ENCODE data around the gene WDSUB1.
A peak's percentile ranks its signal among the peaks of the same experiment; 100 is the strongest.

Gene WDSUB1

DNA sequence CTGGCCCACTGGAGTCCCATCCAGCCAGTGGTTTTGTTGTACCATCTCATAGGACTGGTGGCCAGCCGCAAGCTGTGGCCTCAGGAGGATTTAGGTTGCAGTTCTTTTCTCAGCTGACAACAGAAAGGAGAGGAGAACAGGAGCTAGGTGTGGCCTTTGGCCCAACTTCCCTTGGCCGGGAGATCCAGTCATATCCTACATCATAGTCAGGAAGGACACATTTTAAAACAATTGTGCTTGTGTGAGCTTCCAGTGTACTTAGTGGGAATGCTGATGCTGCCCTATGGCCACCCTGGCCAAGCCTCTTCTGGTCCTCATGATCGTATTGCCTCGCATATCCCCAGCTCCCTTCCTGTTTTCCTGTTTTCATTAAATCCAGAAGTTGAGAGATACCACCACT, 98.1 kb downstream of the WDSUB1 start:
- DNase-seq (ENCODE audit: insufficient read length, low spot score) (no peak), FAIRE-seq (no peak)
- TF ChIP-seq POU2F2 (IDR thresholded peaks at IDR 0.05; ENCODE audit: low read depth, low read length) (no peak), SPI1 (IDR thresholded peaks at IDR 0.05; ENCODE audit: low read depth, low read length) (no peak), POLR2A (IDR thresholded peaks at IDR 0.05; ENCODE audit: low read depth, low read length) (no peak), PAX5 (IDR thresholded peaks at IDR 0.05; ENCODE audit: insufficient read depth, low read length, severe bottlenecking) (no peak)

DNA sequence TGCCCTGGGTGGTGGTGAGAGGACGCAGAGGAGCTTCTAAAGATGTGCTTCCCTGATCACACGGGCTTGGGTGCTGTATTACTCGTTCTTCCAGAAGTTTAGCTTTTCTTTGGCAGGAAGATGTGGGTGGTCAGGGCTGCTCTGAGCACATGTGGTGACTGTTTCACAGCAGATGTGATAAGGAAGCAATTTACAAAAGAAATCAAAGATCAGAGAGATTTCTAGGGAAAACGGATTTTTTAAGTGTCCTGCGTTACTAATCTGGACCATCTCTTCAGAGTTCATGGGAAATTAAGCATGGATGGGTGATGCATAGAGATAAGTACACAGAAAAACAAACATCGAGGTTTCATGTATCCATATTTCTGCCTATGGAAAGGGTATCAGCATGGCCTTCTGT, 99.4 kb downstream of the WDSUB1 start:
- DNase-seq (ENCODE audit: insufficient read length, low spot score) (no peak), FAIRE-seq (no peak)
- TF ChIP-seq PAX5 (IDR thresholded peaks at IDR 0.05; ENCODE audit: insufficient read depth, low read length, severe bottlenecking) (no peak), POLR2A (IDR thresholded peaks at IDR 0.05; ENCODE audit: low read depth, low read length) (no peak), POU2F2 (IDR thresholded peaks at IDR 0.05; ENCODE audit: low read depth, low read length) (no peak), POLR2AphosphoS5 (IDR thresholded peaks at IDR 0.05; ENCODE audit: low read depth, low read length) (no peak), TAF1 (IDR thresholded peaks at IDR 0.05; ENCODE audit: low read depth, low read length) (no peak), SPI1 (IDR thresholded peaks at IDR 0.05; ENCODE audit: low read depth, low read length) (no peak)

DNA sequence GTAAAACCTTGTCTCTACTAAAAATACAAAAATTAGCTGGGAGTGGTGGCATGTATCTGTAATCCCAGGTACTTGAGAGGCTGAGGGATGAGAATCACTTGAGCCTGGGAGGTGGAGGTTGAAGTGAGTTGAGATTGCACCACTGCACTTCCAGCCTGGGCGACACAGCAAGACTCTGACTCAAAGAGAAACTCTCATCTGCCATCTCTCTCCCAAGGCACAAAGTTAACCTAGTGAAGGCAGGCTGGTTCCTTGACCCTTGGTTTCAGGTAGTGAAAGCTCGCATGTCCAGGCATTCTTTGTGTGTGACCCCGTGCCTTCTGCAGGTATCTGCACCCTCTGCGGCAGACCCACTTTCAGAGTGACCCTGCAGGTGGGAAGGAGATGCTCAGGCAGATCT, 100.0 kb downstream of the WDSUB1 start:
- FAIRE-seq (peak; percentile 52), DNase-seq (ENCODE audit: insufficient read length, low spot score) (no peak)
- TF ChIP-seq PAX5 (IDR thresholded peaks at IDR 0.05; ENCODE audit: insufficient read depth, low read length, severe bottlenecking) = no peak
- no peak for TF ChIP-seq POLR2AphosphoS5 (IDR thresholded peaks at IDR 0.05; ENCODE audit: low read depth, low read length)
- no peak for TF ChIP-seq SPI1 (IDR thresholded peaks at IDR 0.05; ENCODE audit: low read depth, low read length)
- TF ChIP-seq POLR2A (IDR thresholded peaks at IDR 0.05; ENCODE audit: low read depth, low read length) = no peak
- TF ChIP-seq POU2F2 (IDR thresholded peaks at IDR 0.05; ENCODE audit: low read depth, low read length) = no peak
